ENCODE measurements around the gene DR1. TPM values are rescaled to one million over a fixed set of nuclear protein-coding genes. Genes with fewer than 3 reads are reported as not detected.

DR1 gene
- total and polyA plus RNA-seq, 2 of the 13 experiments (the other 11 are each of a cell fraction or from before 2014, with no cell fraction given): 17.8 to 42.3 TPM

GRCh38 chr1:93328809-93329760 is 16.6 kb upstream of the DR1 start (continued):
- TF ChIP-seq HOXA3 (CRISPR knock-in tag; IDR thresholded peaks at IDR 0.05): no peak
- TF ChIP-seq RFXANK (CRISPR knock-in tag; IDR thresholded peaks at IDR 0.05): no peak
- TF ChIP-seq ZNF737 (CRISPR knock-in tag; IDR thresholded peaks at IDR 0.05; ENCODE audit: borderline replicate concordance): no peak
- no peak for TF ChIP-seq NFKB2 (CRISPR knock-in tag; IDR thresholded peaks at IDR 0.05; ENCODE audit: borderline replicate concordance)
- TF ChIP-seq BRD4 (CRISPR knock-in tag; IDR thresholded peaks at IDR 0.05): no peak
- no peak for TF ChIP-seq MAFK (conservative IDR thresholded peaks at IDR 0.05 in 1 of 2, IDR thresholded peaks at IDR 0.05 in 1 of 2; ENCODE audit: low read length in 2 of 2)
- TF ChIP-seq PLSCR1 (CRISPR knock-in tag; IDR thresholded peaks at IDR 0.05; ENCODE audit: borderline replicate concordance): no peak
- no peak for TF ChIP-seq ZNF790 (CRISPR knock-in tag; IDR thresholded peaks at IDR 0.05; ENCODE audit: borderline replicate concordance)
- no peak for TF ChIP-seq ZNF296 (CRISPR knock-in tag; conservative IDR thresholded peaks at IDR 0.05)
- TF ChIP-seq ZNF367 (CRISPR knock-in tag; IDR thresholded peaks at IDR 0.05; ENCODE audit: borderline replicate concordance): no peak

- ChIA-PET POLR2A (interaction anchor here (2.2 kb wide), 1 partner anchor 15 kb away, joined by 7 read pairs; the partner anchor contains the start of gene DR1), CTCF (ENCODE audit: low intra/inter-chr PET ratio, low total read pairs) (no interaction called here)
- Histone ChIP-seq H3K4me2 (ENCODE audit: low read depth, low read length) (no peak overlapping the region), H3K4me3 (replicated peaks in 1 of 3; ENCODE audit: insufficient read depth in 1 of 3, low read depth in 2 of 3, low read length in 3 of 3) (no peak overlapping the region), H3K27ac (ENCODE audit: extremely low read length, insufficient read depth, low read length) (no peak overlapping the region), H3K79me2 (ENCODE audit: insufficient read depth, low read length) (no peaks in the 10 kb centered on the region), H3K9me3 (ENCODE audit: low read length) (no peaks in the 10 kb centered on the region), H3K36me3 (replicated peaks in 1 of 2; ENCODE audit: control insufficient read depth in 1 of 2, insufficient read depth in 2 of 2, low read length in 2 of 2) (no peaks in the 10 kb centered on the region), H2AFZ (ENCODE audit: low read length) (no peak overlapping the region), H3K4me1 (ENCODE audit: insufficient read depth, low read length) (peaks cover 13% of the 10 kb centered on the region; the same call in 1 of the 2 replicates), H4K20me1 (ENCODE audit: insufficient read depth, low read length) (no peaks in the 10 kb centered on the region), H3K27me3 (ENCODE audit: control insufficient read depth in 1 of 2, insufficient read depth in 2 of 2, low read length in 2 of 2) (no peaks in the 10 kb centered on the region), H3K9ac (ENCODE audit: insufficient read depth, low read depth, low read length) (no peak overlapping the region)
- intact Hi-C loops (cut with micrococcal nuclease; ENCODE audit: unreplicated experiment): no loop called here
- BruUV-seq (replicated peaks): no TSS peak
- DNase-seq (ENCODE audit: low spot score) (no peak), FAIRE-seq (no peak), ATAC-seq (no peak)
- in situ Hi-C loops (cut with HindIII; ENCODE audit: extremely low pct_ligation_motif_present, low pct_unique_long_range_greater_than_20kb): no loop called here
- WGBS (ENCODE audit: low lambda C conversion rate): 50% methylated on average over 1 of the region's 1 CpG
- TF ChIP-seq NR2F6 (IDR thresholded peaks at IDR 0.05) (peak; percentile 50; the same call in 1 of the 2 replicates), NR2F6 (CRISPR knock-in tag; IDR thresholded peaks at IDR 0.05) (no peak)
- TF ChIP-seq, protein P1, sequence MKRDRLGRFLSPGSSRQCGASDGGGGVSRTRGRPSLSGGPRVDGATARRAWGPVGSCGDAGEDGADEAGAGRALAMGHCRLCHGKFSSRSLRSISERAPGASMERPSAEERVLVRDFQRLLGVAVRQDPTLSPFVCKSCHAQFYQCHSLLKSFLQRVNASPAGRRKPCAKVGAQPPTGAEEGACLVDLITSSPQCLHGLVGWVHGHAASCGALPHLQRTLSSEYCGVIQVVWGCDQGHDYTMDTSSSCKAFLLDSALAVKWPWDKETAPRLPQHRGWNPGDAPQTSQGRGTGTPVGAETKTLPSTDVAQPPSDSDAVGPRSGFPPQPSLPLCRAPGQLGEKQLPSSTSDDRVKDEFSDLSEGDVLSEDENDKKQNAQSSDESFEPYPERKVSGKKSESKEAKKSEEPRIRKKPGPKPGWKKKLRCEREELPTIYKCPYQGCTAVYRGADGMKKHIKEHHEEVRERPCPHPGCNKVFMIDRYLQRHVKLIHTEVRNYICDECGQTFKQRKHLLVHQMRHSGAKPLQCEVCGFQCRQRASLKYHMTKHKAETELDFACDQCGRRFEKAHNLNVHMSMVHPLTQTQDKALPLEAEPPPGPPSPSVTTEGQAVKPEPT (CRISPR knock-in tag; IDR thresholded peaks at IDR 0.05; ENCODE audit: low read depth): no peak
Measured at GRCh38 chr1:93330196-93330595, 15.5 kb upstream of the DR1 start.

Data from HepG2 (cell line).